K562 treated with DMSO at 1 percent for 12 hours (cell line): ENCODE measurements around the gene GPAT3. TPM values are rescaled to one million over a fixed set of nuclear protein-coding genes. Genes with fewer than 3 reads are reported as not detected.

Experiments
- total RNA-seq: library from RNA; unstranded; fragments of 300-600 nt; gene quantifications from 2 replicates; pipeline ENCODE4 v1.2.3, GENCODE V29; 2022; ENCODE audit not compliant: insufficient read depth

The GPAT3 gene
- total RNA-seq: 12.2 and 27.4 TPM in 2 replicates

GRCh38 chr4:83535520-83536361 lies at the start of gene GPAT3:
Gene GPAT3, plus strand, starts transcription at chr4:83536108. Its CDS starts 515 bp downstream, at chr4:83536623.

Other genes starting within 250 kb of the GPAT3 start
- 0.27 and 0.83 TPM in 2 replicates for gene HPSE, start 201.3 kb upstream of the GPAT3 start, total RNA-seq
- 7.0 and 13.2 TPM in 2 replicates for gene HELQ, start 80.3 kb upstream of the GPAT3 start, total RNA-seq
- gene MRPS18C, start 80.0 kb upstream of the GPAT3 start, total RNA-seq: 30.6 and 48.0 TPM in 2 replicates
- 15.5 and 38.6 TPM in 2 replicates for gene ABRAXAS1, start 51.0 kb upstream of the GPAT3 start, total RNA-seq